CD4-positive, alpha-beta T cell treated with Interleukin-6 at 100 ng/mL for 8 hours (primary cell): Measurements from ENCODE around the gene GEMIN7.

Experiments
- DNase-seq: peaks from one replicate; pipeline ENCODE4 v3.0.0-alpha.2; 2020; ENCODE audit warnings: mixed read lengths, low spot score

GEMIN7 gene

DNA sequence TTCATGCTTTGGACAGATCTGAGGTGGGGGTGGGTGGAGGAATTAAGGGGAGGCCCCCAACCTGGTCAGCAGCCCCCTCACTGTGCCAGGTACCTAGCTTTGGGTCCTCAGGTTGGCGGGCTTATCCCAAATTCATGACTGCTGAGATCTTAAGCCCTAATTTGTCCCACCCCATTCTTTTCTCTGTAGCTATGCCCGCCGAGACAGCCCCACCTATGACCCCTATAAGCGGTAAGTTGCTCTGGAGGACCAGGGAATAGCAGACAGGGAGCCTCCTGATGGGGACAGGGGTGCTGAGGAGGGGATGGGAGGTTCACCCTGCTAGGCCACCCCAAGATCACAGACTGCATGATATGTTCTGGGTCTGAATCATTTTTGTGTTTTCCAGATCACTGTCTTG is 17.1 kb upstream of the GEMIN7 start:
- DNase-seq: no peak

DNA sequence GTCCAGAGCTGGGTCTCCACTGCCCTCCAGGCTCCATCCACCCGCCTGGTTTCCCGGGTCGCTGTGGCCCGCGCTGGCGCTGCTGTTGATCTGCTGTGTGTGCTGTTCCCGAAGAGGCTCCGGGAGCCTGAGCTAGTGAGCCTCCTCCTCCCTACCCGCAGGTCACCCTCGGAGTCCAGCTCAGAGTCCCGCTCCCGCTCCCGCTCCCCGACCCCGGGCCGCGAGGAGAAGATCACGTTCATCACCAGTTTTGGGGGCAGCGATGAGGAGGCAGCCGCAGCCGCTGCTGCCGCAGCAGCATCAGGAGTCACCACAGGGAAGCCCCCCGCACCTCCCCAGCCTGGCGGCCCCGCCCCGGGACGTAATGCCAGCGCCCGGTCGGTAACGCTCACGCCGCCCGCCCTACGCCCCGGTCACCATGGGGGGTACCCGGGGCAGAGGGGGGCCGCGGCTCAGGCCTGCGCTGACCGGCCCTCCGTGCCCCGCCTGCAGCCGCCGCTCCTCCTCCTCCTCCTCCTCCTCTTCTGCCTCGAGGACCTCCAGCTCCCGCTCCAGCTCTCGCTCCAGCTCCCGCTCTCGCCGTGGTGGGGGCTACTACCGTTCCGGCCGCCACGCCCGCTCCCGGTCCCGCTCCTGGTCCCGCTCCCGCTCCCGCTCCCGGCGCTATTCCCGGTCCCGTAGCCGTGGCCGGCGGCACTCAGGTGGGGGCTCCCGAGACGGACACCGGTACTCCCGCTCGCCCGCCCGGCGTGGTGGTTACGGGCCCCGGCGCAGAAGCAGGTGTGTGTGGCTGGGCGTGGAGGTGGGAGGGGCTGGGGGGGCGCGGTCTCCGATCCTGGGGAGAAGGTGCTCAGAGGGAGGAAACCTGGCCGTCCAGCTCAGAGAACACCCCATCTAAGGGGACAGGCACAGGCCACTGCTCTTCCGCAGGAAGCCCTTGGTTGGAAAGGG is 14.9 kb upstream of the GEMIN7 start:
- DNase-seq: no peak

DNA sequence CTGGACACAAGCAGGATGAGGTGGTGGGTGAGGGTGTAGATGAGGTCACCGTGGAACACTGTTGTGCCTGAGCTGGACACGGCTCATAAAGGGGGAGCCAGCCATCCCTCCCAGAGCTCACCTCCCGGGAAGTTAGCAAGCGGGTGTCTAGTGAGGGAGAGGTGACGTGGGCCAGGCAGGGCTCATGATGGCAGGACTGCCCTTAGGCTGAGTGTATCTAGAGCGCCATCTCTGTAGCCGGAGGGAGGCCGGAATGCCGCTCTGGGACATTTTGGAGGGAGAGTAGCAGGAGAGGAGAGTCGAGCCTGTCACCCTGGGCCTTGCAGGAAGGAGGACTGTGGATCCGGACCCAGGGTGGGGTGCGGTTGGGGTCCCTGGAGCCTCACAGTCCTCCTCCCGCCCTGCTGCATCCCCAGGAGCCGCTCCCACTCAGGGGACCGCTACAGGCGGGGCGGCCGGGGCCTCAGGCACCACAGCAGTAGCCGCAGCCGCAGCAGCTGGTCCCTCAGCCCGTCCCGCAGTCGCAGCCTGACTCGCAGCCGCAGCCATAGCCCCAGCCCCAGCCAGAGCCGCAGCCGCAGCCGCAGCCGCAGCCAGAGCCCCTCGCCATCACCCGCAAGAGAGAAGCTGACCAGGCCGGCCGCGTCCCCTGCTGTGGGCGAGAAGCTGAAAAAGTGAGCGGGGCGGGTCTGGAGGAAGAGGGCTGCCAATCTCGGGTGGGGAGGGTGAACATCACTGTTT is 12.0 kb upstream of the GEMIN7 start:
- DNase-seq: no peak

DNA sequence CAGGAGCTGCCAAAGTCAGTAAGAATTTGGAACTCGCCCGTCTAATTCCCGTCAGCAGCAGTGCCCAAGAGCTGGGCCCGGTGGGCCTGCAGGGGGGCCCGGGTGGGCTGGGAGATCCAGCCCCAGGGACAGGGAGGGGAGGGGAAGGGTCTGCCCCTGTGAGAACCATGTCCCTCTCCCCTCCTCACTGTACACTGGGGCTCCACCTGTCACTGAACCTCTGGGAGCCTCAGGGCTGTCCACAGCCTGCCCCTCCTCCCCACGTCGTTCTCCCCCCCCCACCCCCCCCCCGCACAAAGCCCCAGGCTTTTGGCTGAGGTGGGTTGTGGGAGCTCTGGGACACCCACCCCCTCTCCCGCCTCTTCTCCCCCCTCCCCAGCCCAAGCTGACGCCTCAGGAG is 11.0 kb upstream of the GEMIN7 start:
- no peak for DNase-seq

DNA sequence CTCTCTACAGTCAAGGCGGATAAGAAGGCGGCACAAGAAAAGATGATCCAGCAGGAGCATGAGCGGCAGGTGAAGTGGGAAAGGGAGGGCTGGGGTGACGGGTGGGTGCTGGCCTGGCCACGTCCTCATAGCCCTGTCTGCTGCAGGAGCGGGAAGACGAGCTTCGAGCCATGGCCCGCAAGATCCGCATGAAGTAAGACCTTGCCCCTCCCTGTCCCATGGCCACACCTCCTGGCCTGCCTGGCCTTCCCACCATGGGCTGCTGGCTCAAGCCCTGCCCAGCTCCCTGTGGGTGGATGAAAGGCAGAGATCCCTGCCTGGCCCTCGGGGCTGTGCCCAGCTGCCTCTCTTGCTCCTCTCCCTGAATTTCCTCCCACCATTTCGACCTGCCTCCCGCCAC is 10.0 kb upstream of the GEMIN7 start:
- DNase-seq: no peak

DNA sequence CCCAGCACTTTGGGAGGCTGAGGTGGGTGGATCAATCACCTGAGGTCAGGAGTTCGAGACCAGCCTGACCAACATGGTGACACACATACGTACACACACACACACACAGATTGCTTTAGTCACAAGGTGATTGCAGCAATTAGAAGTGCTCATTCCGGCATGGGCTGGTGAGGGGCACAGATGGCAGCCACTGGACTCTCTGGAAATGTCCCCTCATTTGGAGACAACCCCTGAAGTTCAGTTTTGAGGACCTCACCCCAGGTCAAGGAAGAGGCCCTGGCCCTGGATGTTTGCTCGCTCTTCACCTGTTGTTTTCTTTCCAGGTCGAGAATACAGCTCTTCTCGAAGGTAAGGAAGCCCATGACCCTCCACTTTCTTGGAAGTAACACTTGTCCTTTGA is 8.8 kb upstream of the GEMIN7 start:
- no peak for DNase-seq

DNA sequence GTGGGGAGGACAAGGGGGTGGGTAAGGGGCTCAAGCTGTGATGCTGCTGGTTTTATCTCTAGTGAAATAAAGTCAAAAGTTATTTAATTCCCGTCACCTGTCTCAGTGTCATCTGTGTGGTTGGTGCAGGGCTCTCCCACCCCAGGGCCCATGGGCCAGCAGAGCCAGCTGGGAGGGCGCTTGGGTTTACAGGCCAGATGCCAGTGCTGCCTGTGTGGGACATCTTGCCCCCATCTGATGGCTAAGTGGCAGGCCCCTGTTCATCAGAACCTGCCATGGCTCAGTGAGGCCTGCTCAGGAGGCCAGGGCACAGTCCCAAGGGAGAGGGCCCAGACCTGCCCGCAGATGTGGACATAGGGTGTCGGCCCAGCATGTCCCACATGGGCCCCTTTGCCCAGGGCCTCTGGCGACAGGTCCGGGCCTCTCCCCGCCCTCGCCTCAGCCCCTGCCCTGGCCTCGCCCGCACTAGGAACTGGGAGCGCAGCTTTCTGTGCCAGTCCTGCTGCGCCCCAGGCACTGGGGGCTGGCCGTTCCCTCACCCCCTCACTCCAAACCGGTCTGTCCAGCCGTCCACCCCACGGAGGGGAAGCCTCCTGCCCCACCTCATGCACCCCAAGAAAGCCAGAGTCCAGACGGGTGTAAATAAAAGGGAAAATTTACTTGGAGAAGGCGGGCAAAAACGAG is 8.1 kb upstream of the GEMIN7 start:
- DNase-seq: no peak

DNA sequence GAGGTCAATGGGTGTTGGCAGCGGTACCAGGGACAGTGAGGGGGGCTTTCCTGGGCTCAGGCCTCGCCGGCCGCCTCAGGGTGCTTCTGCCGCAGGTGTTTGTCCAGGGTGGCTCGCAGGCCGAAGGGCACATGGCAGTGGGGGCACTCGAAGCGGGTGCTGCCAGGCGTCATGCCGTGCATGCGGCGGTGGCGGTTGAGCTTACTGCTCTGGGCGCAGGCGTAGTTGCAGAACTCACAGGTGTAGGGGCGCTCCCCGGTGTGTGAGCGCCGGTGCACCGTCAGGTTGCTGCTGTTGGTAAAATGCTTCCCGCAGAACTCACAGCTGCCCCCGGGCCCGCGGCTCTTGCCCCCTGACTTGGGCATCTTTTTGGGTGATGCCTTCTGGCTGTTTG is 7.5 kb upstream of the GEMIN7 start:
- no peak for DNase-seq

DNA sequence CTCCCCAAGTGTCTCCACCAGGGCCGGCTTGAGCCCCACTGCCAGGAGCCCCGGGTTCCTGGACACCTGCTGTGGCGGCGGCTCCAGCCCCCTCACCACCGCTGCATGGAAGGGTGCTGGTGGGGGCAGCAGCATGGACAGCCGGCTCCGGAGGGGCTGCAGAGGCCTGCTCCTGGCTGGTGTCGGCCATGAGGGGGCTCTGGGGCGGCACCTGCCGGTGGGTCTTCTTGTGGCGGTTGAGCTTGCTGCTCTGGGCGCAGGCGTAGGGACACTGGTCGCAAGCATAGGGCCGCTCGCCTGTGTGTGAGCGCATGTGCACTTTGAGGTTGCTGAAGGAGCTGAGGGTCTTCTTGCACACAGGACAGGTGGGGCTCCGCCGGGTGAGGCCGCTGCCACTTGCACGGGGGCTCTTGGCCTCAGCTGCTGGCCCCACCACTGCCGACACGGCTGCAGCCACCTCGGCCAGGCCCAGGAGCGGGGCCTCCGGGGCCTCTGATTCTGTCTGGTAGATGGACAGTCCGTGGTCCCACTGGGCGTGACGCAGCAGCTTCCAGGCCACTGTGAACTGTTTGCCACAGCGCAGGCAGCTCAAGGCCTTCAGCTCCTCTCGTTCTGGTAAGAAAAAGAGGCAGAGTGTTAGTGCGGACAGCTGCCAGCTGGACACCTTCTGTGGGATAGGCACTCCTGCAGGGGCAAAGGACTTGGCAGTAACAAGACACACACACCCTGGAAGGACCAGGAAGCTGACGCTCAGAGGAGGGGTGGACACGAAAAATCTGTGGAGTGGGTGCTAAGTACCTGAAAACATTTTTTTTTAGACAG is 6.9 kb upstream of the GEMIN7 start:
- no peak for DNase-seq

DNA sequence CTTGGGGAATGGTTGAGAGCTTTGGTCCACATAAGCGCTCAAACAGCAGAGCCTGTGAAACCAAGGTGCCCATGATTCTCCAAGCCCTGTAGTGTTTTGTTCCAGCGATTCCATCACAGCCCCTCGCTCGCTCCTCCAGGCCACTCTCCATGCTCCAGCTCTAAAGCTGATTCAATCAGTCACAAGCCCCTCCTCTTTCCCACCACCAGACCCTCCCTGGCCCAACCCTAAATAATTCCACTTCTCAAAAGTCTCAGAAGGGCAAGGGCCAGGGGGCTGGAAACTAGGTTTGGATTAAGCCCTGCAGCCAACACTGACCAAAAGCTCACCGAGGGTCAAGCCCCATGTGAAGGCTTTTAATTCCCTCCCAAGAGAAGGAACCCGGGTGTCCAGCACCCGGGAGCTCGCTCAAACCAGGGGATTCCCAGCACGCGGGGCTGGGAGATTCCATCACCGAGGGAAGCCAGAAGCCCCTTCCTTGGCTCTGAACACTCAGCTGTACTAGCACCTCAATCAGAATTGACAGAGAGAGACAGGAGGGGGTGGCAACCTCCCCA is 4.2 kb upstream of the GEMIN7 start:
- no peak for DNase-seq

DNA sequence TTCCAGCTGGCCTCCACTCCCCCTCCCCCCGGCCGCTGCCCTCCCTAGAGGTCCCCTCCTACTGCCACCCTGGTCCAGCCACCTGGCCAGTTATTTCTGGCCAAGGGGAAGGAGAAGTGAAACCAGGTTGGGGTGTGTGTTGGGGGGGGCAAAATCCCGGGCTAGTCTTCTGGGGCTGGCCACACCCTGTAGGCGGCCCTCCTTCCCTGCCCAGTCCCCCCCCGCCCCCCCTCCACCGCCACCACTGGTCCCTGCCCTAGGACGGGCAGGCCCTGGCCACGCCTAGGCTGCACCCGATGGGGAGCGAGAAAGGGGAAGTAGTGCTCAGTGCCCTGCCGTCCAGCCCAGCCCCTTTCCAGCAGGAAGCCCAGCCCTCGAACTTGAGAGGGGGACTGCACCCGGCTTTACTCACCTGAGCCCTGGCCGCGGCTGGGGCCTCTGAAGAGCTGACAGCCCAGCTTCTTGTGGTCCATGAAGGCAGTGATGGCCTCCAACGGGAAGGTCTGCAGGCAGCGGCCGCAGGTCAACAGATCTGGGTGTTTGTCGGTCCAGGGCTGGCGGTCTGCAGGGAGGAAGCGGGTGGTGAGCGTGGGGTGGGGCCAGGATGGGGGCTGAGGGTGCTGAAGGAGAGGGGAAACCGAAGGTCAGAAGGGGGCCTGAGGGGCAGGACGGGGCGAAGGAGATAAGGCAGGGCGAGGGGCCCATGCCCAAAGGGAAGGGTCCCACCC is 3.6 kb upstream of the GEMIN7 start:
- peak; percentile 32 for DNase-seq

DNA sequence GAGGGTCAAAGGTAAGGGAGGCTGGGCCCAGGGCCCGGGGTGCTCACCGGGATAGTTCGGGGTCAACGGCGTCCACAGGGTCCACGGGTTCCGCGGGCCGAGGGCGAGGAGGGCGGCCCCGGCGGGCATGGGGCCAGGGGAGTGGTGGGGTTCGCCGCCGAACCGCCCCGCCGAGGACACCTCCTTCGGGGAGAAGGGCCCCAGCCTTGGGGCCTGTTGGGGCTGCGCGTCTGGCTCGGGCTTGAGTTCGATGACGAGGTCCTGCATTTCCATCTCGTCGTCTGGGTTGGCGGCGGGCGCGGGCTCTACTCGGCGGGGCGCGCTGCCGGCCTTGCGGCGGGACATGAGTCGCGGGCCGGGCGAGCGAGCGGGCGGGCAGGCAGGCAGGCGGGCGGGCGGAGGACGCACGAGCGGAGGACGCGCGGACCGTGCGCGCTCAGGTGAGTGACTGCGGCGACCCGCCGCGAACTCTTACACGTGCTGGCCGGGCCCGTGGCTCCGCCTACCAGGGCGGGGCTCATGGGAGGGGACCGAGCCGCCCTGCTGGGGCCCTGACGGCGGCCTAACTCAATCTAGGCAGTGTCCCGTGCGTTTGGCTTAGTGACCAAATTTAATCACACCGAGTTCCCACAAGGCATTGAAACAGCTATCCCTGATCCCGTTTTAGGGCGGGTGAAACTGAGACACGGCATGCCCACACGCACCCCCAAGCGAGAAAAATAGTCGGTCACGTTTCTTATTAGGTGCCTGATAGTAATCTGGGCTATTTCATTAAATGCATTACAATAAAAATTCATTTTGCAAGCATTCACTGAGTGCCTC is 2.8 kb upstream of the GEMIN7 start, which contains the start of gene ZNF296:
Gene ZNF296 (minus strand): TSS at position 450 of the 822 bp plus-strand sequence. CDS start 105 bp downstream, at position 345.
- DNase-seq: peak; percentile 78

DNA sequence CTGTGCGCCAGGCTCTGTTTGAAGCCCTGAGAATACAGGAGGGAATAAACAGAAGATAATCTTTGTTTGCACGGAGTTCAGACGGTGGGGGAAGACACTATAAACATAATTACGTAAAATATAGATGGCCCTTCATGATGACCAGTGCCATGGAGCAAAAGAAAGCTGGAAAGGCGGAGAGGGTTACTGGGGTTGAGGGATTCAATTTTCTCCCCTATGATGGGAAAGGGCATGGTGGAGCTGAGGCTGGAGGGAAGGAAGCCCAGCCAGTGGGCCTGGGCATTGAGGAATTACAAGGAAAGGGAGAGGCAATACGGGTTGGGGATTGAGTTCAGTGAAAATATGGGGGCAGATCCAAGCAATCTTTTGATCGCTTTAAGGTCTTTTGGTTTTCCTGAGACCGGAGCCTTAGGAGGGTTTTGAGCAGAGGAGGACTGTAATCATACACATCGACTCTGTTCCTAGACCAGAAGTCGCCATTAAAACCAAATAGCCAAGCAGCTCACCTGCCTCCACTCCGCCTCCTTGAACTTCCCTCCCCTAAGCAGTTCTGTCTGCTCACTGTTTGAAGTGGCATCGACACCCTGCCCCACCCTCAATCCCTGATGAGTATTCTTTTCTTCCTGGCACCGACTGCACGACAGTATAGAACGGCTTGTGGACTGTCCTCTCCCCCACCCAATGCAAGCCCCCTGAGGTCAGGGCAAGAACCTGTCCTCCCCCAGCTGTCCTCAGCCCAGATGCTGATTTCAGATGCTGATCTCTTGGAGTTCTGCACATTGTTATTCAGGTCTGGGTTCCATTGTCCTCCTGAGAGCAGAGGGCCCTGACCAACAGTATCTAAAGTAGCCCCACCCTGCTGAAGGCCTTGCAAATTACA is 2.0 kb upstream of the GEMIN7 start:
- peak; percentile 9 for DNase-seq

DNA sequence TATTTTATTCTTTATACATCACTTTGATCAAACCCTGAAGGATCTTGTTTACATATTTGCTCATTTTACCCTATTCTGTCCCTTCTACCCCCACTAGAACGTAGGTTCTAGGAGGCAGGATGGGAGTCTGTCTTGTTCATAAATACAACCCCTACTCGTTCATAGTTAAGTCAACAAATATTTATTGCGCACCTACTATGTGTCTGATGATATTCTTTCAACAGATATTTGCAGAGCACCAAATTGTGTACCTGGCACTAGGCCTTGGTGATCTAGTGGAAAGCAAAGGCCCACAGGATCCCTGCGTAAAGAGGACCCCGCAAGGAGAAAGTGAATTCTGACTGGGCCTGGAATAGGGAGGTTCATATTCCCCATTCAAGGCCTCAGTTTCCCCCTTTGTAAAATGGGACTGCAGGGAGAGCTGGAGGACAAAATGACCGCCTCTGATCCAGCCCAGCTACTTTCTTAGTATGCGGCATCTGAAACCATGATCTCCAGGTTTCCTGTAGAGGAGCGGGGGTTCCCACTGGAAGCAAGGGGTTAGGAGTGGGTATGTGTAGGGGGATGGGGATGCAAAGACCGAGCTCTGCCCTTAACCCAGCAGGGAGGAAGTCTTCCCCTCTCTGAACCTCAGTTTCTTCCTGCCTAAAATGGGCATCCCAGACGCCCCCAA is 534 bp upstream of the GEMIN7 start:
- no peak for DNase-seq

DNA sequence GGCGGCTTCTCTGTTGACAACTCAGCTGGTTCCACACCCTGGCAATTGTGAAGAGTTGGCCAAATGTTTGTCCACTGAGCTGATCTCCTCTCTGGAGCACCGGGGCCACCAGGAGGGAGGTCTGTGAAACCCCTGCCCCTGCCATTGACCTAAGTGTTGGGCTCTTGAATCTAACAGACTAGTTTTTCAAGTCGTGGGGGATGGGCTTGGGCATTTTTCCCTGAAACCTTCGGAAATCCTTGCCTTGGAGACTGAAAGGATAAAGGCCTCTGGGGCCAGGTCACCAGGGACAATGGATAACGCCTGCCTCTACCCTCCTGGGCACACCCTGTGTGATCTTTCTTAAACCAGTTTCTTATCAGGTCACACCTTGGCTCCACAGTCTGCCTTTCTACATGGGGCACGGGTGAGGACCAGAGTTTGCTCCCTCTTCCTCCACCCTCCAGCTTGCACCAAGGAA is 881 bp downstream of the GEMIN7 start:
- DNase-seq: no peak

DNA sequence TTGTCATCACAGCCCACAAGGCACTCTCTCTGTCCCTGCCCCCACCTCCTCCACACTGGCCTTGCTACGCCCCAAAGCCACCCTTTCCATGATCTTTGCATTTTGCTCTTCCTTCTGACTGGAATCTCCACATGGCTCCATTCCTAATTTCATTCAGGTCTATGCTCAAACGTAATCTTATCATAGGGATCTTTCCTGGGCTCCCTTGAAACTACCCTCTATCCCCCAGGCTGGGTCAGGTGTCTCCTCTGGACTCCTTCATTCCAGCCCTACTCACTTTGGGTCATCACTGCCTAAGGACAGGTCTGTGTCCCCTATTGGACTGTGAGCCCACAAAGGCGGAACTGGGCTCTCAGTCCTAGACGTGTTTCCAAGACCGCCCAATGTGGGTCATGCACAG is 3.1 kb downstream of the GEMIN7 start:
- DNase-seq: no peak

DNA sequence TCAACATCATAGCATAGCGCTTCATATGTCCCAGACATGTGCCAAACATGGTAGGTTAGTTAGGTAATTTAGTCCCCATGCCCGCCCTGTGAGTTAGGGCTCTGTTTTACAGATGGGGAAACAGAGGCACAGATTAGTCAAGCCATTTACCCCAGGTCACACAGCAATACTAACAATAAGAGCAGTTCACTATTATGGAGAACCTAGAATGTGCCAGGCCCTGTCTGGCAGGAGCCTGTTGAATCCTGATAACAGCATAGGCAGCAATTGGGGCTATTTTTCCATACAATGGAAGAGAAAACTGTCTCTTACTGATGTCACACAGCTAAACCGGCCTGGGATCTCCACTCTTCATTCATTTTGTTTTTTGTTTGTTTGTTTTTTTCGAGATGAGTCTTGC is 7.4 kb downstream of the GEMIN7 start:
- no peak for DNase-seq

DNA sequence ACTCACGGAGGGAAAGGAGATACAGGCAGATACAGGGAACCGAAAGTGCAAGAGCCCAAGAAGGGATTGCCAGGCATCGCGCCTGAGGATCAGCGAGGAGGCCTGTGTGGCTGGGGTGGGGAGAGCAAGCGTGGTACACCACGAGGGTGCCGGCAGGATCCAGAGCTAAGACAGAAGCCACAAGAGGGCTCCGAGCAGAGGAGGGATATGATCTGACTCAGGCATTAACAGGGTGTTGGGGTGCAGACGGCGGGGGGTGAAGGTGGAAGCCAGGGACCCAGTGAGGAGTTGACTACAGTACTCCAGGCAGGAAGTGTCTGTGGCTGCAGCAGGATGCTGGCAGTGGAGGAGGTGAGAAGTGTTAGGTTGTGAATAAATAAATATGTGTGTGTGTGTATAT is 8.5 kb downstream of the GEMIN7 start:
- DNase-seq: peak; percentile 71
